ENCODE data around the gene PDE8B.

Gene PDE8B

DNA sequence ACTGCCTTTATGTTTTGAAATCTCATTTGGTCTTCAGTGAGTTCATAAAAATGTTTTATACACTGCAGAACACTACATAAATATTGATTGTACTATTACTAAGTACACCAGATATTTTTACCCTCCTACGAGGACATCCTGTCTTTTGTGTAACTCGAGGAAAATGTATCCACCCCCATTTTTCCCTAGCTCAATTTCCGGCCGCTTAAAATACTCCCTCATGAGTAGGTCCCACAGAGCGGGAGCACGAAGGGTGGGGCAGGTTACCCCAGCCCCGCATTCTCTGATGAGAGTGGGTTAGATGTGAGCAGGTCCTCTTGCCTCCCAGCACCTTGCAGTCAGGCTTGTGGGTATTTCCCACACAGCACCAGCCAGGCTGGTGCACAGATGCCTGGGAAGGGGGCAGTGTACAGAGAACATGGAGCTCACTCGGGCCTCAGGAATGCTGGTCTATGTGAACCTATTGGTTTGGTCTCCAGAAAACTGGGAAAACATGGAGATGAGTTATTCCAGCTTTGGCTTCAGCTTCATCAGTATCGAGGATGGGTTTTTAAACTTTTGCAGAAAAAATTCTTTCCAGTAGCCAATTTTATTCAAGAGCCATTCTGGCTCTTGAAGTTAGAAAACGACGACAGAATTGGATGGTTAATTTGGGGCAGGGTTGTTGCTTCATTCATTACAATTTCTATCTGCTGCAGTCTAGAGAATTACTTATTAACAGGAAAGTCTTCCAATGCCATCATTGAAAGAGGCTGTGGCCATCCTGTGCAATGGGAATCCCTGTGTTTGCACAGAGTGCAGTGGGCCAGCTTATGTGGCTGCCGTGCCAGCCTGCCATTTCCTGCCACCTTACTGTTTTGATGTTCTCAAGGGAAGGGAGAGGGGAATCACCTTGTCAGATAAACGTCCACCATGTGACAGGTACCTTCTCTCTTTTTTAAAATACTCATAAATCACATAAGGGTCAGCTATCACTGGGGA lies 208.4 kb downstream of the PDE8B start:
- no peak for DNase-seq

DNA sequence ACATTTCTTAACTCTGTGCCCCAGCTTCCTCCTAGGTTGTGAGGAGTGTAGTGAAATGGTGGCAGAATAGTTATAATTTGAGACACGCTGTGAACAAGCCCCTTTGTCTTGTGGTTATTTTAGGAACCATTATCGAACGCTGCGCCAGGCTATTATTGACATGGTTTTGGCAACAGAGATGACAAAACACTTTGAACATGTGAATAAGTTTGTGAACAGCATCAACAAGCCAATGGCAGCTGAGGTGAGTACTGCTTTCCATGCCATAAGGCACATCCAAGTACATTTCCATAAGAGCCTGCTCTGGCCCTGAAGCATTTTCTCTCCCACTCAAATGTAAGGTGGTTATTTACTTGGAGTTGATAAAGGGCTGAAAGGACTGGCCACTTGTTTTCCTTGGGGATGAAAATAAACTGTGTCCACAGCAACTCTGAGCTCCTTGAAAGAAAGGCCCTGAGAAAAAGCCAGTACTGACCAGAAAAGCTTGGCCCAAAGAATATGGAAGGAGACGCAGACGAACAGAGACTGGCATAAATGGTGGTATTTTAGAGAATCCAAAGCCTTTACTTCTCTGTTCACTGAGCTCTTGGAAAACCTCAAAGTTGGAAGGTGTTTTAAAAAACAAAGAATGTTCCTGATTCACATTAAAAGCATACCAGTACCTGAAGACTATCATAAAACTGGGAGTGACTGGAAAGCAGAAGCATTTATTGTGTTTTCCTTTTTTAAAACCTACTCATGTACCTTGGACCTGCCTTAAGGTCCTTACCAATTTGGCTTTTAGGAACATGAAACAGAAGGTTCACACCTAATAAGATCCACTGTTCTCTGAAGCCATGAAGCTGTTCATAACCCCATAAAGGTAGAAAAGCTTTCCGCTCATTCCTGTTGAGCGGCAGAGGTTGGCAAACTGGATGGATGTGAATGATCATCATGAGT lies 209.4 kb downstream of the PDE8B start:
- DNase-seq: no peak

DNA sequence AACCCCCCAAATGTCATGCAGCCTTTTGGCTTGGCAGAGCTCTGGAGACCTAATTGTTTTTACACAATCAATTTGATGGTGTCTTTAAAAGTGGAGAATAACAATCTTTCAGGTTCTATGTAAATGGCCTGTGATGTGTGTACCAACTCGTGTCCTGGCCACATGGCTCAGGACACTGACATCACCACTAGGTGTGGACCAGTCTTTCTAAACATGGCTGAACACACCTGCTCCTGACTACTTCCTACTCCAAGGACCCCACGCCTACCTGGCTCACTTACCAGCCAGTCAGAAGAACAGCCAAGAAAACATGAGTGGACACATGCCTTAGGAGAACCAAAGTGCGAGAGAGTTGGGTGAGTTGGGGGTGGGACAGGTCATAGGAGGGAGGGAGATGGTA lies 210.5 kb downstream of the PDE8B start:
- DNase-seq: no peak

DNA sequence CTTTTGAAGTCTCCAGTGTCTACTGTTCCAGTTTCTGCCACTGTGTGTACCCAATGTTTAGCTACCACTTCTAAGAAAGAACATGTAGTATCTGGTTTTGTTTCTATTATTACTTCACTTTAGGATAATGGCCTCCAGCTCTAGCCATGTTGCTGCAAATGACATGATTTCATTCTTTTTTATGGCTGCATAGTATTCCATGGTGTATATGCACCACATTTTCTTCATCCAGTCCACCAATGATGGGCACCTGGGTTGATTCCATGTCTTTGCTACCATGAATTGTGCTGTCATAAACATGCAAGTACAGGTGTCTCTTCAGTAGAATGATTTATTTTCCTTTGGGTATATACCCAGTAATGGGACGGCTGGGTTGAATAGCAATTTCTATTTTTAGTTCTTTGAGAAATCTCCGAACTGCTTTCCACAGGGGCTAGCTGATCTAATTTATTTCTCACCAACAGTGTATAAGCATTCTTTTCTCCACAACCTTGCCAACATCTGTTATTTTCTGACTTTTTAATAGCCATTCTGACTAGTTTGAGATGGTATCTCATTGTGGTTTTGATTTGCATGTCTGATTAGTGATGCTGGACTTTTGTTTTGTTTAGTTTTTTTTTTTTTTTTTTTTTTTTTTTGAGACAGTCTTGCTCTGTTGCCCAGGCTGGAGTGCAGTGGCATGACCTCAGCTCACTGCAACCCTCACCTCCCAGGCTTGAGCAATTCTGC lies 212.7 kb downstream of the PDE8B start:
- no peak for DNase-seq

DNA sequence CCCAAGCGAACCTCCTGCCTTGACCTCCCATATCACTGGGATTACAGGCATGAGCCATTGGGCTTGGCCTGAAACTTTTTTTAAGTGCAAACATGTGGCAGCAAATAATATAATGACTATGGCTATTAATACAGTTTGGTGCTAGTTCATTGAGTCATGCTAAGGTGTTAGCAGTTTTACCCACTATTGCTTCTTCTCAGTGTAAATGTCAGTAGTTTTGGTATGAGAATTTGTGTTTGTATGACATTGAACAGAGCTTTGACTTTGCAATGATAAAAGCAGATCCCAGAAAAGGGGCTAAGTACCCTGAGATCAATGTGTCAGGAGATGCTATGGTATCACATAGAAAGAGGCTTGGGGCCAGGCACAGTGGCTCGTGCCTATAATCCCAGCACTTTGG lies 214.4 kb downstream of the PDE8B start:
- no peak for DNase-seq

DNA sequence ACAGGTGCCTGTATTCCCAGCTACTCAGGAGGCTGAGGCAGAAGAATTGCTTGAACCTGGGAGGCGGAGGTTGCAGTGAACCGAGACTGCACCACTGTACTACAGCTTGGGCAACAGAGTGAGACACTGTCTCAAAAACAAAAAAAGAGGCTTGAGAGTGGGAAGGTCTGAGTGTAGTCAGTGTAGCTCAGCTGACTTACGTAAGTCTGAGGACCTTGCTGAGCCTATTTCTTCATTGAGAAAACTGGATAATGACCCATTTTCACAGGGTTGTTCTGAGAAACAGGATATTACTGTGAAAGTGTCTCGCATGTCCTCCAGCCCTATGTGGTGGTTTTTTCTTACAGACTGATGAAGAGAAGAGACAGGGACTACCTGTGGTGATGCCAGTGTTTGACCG lies 214.9 kb downstream of the PDE8B start:
- no peak for DNase-seq

DNA sequence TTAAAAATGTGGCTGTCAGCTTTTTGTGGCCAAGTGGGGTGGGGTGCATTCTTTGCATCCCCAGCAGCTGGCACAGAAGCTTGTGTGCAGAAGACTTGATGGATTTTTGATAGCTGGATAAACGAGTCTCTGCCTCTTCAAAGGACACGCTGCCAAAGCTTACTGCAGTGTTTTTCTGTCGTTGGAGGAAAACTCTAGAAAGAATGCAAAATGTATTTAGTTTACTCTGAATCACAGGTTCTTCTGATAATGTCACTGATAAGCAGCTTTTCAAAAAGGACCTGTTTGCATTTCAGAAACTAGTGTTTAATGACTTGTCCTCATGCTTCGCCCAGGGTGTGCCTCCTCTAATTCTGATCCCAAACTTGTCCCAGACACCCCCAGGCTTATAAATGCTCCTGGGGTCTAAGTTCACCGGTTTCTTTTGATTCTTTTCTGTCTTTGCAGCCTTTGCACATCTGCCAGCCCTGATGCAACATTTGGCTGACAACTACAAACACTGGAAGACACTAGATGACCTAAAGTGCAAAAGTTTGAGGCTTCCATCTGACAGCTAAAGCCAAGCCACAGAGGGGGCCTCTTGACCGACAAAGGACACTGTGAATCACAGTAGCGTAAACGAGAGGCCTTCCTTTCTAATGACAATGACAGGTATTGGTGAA lies 215.6 kb downstream of the PDE8B start:
- DNase-seq: no peak

DNA sequence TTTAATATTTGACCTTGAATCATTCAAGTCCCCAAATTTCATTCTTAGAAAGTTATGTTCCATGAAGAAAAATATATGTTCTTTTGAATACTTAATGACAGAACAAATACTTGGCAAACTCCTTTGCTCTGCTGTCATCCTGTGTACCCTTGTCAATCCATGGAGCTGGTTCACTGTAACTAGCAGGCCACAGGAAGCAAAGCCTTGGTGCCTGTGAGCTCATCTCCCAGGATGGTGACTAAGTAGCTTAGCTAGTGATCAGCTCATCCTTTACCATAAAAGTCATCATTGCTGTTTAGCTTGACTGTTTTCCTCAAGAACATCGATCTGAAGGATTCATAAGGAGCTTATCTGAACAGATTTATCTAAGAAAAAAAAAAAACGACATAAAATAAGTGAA lies 216.2 kb downstream of the PDE8B start:
- DNase-seq: no peak

DNA sequence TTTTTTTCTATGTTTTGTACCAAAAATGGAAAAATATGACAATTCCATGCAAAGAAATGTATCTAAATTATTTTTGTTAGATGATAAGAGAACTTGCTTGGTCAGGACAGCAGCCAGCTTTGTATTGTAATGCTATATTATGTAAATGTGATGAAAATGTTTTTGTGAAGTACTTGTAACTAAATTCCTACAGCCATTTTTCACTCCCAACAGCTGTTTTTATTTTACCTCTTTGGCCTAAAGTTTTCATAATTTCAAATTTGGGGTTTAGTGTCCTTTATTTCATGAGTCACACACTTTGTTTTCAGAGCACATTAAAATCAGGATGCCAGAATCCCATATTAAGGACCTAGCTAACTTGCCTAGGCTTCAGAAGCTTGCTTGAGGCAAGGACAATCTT lies 217.5 kb downstream of the PDE8B start:
- no peak for DNase-seq

DNA sequence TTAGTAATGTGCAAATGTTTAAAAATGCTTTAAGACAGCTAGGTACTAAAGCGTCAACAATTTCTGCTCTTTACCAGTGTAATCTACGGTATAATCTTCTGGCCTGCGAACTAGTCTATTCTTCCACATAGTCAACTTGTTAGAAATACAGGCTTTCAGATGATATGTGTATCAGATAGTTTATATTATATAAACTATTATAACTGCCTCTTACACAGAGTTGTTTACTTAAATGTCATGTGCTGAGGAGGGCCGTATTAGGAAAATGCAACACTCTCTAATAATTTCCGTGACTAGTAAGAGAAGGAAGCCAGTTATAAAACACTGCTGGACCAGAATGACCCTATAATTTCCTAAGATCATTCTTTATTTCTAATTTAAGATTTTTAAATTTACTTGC lies 218.0 kb downstream of the PDE8B start:
- DNase-seq: no peak

DNA sequence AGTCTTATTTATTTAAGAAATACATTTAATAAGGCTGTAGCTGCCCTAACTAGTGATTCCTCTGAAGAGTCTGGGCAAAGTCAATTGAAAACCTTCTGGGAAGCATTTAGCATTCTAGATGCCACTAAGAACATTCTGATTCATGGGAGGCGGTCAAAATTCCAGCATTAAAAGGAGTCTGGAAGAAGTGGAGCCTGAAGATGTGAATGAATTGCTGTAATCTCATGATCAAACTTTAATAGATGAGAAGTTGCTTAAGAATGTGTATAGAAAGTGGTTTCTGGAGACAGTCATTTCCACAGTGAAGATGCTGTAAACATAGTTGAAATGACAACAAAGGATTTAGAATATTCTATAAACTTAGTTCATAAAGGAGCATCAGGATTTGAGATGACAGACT lies 220.2 kb downstream of the PDE8B start:
- DNase-seq: no peak

DNA sequence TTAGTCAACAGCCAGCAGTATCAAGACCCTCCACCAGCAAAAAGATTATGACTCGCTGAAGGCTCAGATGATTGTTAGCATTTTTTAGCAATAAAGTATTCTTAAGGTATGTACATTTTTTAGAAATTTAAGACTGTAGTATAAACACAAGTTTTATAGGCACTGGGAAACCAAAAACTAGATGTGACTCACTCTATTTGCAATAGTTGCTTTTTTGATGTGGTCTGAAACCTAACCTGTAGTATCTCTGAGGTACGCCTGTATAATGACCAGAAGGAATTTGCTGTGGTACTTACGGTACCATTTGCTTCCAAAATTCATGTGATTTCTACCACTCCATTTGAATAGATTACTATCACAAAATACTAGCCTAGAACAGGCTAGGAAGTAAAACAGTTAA lies 220.8 kb downstream of the PDE8B start:
- no peak for DNase-seq

DNA sequence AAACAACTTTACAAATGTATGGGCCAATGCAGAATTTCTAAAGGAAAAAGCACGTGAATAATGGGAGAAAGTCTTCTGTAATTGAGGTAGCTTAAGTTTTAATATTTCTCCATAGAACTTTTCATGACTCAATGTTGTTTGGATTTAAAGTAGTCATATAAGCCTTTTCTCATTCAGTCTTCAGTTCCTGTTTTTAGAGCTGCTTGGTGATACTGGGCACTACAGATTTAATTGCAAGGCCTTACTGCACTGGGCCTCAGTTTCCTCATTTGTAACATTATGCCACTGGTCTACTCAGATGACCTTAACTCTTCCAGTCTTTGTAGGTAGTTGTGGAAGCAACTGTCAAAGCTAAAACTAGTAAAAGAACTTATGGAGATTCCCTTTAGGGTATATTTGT lies 221.2 kb downstream of the PDE8B start:
- DNase-seq: no peak

DNA sequence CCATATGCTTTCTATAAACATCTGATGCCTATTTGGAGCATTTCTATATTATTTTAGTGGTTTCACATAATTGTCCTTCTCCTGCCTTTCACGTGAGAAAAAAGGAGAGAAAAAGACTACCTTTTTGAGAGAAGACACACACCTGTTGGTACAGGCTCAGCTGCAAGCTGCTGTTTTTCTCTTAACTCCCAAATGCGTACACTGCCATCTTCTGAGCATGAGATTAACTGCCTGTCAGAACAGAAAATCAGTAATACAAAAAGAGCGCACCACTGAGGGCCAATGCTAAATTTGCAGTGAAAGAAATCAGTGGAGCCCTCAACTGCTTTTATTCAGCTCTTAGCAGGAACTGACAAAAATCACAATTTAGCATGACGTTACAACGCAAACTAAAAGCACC lies 226.7 kb downstream of the PDE8B start:
- no peak for DNase-seq

DNA sequence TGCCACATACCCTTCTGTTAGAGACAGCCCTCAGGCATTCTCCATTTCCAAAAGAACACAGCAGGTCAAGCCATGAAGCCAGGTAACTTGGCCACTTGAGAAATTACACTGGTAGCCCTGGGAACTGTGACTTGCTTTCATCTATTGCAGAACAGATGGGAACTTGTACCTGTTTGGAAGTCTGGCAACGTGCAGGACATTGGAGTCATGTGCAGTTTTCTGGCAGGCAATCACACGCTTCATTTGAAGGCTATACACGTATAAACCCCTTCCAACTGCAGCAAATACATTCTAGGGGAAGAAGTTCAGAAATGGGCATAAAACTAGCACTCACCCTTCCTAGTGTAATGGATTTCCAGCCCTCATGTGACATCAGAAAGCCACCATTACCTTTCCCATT lies 227.6 kb downstream of the PDE8B start:
- DNase-seq: no peak

DNA sequence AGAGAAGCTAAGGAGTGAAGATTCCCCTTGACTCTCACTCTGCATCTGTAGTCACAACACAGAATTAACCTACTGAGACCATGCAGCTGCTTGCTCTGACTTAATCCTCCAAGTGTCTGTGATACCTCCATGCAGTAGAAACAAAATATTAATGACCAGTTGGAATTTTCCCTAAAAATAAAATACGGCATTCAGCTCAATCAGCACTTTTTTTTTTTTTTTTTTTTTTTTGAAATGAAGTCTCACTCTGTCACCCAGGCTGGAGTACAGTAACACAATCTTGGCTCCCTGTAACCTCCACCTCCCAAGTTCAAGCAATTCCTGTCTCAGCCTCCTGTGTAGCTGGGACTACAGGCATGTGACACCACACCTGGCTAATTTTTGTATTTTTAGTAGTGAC lies 233.2 kb downstream of the PDE8B start:
- no peak for DNase-seq

DNA sequence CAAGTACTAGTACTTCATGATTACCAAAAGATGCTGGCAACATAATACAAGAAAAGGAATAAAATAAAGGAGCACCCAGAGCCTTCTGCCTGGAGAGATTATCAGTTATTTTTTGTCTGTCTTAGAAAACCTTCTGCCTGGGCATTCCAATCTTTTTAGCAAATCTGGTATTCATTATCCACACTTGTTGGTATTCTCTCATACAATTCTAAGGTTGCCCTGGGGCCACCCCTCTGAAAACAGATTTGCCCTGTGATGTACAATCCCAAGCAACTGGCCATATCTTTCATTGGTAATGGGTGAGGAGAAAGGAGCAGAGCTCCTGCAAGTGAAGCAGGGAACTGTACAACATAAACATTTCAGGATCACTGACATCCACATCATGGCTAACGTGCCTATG lies 233.9 kb downstream of the PDE8B start:
- no peak for DNase-seq

DNA sequence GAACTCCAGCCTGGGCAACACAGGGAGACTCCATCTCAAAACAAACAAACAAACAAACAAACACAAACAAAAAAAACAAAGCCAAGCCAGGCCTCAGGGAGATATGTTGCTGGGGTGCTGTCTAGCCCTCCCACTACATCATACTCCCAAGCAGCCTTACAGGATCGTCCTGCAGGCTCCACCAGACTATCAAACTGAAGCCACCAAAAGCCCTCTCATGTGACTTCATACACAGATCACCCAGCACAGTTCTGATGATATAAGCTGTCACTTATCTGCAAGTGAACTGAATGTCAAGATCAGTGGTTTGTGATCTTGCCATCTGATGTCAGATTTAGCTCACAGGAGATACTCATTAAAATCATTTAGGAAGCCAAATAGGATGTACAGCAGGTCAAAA lies 238.4 kb downstream of the PDE8B start:
- no peak for DNase-seq

DNA sequence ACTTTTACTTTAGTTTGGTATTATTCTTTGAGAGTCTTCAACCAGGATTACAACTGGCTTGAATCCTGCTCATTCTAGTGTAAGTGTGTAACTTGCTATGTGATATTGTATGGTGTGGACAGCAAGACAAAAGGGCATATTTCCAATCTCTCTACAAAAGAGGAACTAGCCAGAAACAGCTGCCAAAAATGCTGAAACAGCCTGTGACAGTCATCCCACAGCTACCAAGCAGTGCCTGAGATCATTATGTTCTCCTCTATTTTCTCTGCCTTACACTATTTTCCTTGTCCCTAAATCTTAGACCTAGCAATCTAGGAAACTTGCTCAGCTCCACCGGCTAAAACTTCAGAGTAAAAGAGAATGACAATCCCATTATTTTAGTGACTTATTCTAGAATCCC lies 238.8 kb downstream of the PDE8B start:
- no peak for DNase-seq

DNA sequence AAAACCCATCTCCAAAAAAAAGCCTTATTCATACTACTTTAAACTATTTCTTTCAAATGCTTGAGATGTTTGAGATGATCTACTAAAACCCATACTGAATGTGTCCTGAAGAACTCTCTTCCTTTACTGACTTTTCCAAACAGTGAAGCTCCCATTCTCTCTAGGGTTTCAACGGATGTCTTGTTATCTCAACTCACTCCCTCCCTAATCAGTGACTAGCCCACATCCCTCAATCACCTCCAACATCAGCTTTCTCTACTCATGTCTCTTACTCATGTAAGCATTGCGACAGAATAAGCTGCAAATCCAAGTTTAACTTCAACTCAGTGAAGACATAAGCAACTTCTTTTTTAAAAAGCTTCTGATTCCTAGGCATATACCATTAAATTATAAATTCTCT lies 239.5 kb downstream of the PDE8B start:
- DNase-seq: no peak

DNA sequence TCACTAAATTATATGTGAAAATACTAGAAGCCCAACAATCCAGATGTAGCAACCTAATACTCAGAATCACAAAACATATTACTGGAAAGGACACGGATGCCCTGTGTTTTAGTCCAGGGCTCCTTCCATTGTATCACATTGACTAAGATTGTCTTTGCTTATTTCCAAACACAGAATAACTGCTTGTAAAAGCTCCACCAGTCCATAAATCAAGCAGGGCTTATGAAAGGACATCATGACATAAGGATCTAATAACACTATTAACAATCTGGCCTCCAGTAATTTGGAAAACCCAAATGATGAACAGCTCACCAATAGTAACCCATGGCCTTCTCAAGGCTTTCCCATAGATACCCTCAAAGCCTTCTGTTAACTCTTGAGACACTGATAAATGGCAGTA lies 241.9 kb downstream of the PDE8B start:
- no peak for DNase-seq

DNA sequence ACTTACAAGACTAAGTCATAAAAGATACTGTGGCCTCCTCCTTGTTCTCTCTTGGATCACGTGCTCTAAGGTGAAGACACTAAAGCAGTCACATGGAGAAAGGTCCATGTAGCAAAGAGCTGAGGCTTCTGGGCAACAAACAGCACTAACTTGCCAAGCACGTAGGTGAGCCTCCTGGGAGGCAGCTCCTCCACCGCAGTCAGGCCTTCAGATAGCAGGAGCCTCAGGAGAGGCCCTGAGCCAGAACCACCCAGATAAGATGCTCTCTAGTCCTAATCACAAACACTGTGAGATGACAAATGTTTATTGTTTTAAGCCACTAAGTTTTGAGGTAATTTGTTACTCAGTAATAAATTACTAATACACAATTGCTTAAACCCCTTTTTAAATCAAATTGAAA lies 243.6 kb downstream of the PDE8B start:
- no peak for DNase-seq

DNA sequence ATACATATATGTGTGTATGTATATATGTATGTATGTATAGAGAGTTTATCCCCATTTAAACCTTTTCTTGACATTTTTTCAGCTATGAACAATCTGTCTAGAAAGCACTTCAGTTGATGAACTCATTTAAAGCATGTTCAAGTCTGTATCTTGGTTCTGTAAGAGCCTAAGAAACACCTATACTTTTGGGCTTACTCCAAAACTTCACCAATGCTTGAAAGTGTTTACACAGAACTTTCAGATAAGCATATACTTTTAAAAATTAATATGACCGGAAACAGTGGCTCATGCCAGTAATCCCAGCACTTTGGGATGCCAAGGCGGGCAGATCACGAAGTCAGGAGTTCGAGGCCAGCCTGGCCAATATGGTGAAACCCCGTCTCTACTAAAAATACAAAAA lies 250.8 kb downstream of the PDE8B start:
- no peak for DNase-seq
